ENCODE measurements around the gene DENND1A.

The DENND1A gene

DNA sequence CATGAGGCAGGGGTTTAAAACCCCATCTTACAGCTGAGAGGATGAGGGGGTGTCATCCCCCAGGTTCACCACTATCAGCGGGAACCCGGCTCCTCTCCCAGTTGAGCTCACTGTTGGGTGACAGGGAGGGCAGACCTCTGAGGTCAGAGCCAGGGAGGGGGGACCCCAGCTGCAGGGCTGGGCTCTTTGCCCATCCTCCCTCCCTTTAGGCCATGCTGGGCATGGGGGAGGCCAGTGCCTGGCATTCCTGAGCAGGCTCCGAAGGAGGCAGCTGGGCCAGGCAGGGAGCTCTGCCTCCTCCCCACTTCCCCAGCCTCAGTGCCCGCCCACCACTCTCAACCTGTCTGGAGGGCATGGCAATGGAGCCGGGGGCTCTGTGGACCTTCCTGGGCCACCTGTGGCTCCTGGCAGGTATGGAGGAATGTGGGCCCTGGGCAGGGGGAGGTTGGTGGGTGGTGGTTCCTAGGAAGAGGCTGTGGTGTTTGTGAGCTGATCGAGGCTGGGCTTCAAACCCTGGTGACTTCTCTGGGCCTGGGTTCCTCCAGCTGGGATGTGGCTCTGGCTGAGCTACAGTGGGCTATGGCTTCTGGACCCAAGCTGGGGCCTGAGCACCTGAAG, 561.3 kb downstream of the DENND1A start:
- no peak overlapping the region for H3K4me3 ChIP-seq (ENCODE audit: low read depth, low read length)
- TF ChIP-seq CTCF (IDR thresholded peaks at IDR 0.05; ENCODE audit: low read depth, low read length) = no peak

GRCh38 chr9:123368023-123368422, 561.9 kb downstream of the DENND1A start:
- TF ChIP-seq CTCF (IDR thresholded peaks at IDR 0.05; ENCODE audit: low read depth, low read length) = no peak
- no peak overlapping the region for H3K4me3 ChIP-seq (ENCODE audit: low read depth, low read length)

DNA sequence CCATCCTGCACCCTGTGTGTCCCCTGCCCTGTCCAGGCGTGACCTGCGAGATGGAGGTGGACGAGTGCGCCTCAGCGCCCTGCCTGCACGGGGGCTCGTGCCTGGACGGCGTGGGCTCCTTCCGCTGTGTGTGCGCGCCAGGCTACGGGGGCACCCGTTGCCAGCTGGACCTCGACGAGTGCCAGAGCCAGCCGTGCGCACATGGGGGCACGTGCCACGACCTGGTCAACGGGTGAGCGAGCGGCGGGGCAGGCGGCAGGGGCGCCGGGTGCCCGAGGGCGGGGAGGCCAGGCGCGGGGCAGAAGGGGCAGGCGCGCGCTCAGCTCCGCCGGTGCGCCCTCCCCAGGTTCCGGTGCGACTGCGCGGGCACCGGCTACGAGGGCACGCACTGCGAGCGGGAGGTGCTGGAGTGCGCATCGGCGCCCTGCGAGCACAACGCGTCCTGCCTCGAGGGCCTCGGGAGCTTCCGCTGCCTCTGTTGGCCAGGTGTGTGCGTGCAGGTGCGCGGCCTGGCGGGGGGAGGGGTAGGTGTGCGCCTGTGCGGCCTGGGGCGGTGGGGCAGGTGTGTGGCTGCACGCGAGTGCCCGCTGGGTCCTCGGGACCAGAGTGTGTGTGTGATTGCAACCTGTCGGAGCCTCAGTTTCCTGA, 563.9 kb downstream of the DENND1A start:
- TF ChIP-seq CTCF (IDR thresholded peaks at IDR 0.05; ENCODE audit: low read depth, low read length) = no peak
- H3K4me3 ChIP-seq (ENCODE audit: low read depth, low read length) = no peak overlapping the region

DNA sequence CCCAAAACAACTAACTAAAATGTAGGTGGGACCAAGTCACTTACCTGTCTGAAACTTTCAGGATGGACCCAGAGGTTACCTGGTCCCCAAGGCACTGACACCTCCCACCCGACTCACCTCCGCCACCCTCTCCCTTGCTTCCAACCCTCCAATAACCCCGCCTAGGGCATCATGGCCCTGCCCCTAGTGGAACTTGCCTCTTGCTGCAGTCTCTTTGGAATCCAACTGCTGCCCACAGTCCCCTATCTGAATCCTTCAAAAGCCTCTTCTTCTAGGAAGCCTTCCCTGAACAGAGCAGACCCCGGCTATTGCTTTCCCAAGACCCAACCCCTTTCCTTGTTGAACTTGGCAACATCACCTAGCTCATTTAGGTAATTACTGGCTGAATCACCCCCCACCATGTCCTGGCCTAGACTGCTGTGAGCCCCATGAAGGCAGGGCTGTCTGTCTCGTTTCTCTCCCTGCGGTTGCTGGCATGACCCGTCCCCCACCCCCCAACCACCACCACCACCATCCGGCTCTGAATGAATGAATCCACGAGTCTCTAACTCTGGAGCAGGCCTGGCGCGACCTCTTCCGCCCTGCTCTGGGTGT, 564.5 kb downstream of the DENND1A start:
- TF ChIP-seq CTCF (IDR thresholded peaks at IDR 0.05; ENCODE audit: low read depth, low read length) = 0 out of 2 replicates have a peak, but pooled peaks have one; percentile 25

DNA sequence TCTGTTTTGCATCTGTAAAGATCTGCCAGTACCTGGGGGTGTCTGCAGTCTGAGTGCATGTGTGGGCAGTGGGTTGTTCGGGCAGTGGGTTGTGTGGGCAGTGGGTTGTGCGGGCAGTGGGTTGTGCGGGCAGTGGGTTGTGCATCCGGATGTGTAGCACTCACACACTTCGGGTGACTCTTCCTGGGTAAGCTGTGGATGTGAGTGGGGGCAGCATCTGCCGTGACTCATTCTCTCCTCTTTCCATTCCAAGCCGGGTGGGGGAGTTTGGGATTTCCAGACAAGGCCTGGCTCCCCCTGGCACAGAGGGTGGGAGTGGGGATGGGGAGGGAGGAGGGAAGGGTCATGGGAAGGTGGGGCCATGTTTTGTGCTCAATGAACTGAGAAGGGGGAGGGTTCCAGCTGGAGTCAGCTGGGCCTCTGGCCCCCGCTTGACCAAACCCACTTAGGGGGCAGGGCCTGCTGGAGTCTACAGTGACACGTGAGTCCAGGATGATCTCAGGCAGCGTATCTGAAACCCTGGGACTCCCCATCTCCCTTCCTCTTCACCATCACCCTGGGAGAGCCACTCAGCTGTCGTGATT, 565.6 kb downstream of the DENND1A start:
- TF ChIP-seq CTCF (IDR thresholded peaks at IDR 0.05; ENCODE audit: low read depth, low read length) = no peak
- H3K4me3 ChIP-seq (ENCODE audit: low read depth, low read length) = no peak overlapping the region

More for the DNA sequence above, 564.5 kb downstream of the DENND1A start:
- H3K4me3 ChIP-seq (ENCODE audit: low read depth, low read length) = no peak overlapping the region

DNA sequence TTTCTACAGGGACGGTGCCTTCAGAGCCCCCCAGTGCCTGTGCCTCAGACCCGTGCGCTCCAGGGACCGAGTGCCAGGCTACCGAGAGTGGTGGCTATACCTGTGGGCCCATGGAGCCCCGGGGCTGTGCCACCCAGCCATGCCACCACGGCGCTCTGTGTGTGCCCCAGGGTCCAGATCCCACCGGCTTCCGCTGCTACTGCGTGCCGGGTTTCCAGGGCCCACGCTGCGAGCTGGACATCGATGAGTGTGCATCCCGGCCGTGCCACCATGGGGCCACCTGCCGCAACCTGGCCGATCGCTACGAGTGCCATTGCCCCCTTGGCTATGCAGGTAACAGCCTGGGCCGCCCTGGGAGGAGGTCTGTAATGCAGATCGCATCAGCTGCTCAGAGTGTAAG, 567.1 kb downstream of the DENND1A start:
- TF ChIP-seq CTCF (IDR thresholded peaks at IDR 0.05; ENCODE audit: low read depth, low read length) = no peak
- H3K4me3 ChIP-seq (ENCODE audit: low read depth, low read length) = no peak overlapping the region
